Stimulated activated CD8-positive, alpha-beta memory T cell treated with anti-CD3 and anti-CD28 coated beads, Interleukin-12 subunit alpha, Interleukin-12 subunit beta, amount 100 ng/mL, for 24 hours (primary cell): Measurements from ENCODE around the gene CISTR.
A peak's percentile ranks its signal among the peaks of the same experiment; 100 is the strongest.
"Not testable (repeated sequence)": the region's sequence is repeated elsewhere in the genome, so short reads cannot be mapped to it uniquely, and the experiment has no call there.

Experiments used
- DNase-seq: peaks from one replicate; pipeline ENCODE4 v3.0.0-alpha.2; 2020; ENCODE audit errors: extremely low read depth

CISTR gene

DNA sequence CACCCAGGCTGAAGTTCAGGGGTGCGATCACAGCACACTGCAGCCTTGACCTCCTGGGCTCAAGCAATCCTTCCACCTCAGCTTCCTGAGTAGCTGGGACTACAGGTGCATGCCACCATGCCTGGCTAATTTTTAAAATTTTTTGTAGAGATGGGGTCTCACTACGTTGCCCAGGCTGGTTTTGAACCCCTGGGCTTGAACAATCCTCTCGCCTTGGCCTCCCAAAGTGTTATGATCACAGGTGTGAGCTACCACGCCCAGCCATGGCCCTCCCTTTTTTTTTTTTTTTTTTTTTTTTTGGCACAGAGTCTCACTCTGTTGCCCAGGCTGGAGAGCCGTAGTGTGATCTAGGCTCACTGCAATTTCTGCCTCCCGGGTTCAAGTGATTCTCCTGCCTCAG, 33.2 kb downstream of the CISTR start:
- not testable (repeated sequence) for DNase-seq

DNA sequence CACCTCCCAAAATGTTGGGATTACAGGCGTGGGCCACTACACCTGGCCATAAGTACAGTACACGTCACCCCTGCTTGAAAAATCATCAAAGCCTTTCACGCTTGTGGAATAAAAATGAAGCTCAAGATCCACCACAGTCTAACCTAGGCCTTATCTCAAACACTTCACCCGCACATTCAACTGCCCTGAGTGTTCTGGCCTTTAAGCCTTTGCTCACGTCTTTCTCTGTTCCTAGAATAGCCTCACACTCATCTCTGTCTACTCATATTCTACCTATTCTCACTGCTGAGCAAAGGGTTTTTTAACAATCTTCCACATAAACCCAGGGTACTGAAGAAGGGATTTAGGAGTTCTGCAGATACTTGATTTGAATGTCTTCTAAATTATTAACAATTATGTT, 34.5 kb downstream of the CISTR start:
- DNase-seq = no peak

GRCh38 chr12:53714004-53714403, 37.8 kb downstream of the CISTR start:
- no peak for DNase-seq

GRCh38 chr12:53713516-53713915, 38.3 kb downstream of the CISTR start:
- DNase-seq = no peak

DNA sequence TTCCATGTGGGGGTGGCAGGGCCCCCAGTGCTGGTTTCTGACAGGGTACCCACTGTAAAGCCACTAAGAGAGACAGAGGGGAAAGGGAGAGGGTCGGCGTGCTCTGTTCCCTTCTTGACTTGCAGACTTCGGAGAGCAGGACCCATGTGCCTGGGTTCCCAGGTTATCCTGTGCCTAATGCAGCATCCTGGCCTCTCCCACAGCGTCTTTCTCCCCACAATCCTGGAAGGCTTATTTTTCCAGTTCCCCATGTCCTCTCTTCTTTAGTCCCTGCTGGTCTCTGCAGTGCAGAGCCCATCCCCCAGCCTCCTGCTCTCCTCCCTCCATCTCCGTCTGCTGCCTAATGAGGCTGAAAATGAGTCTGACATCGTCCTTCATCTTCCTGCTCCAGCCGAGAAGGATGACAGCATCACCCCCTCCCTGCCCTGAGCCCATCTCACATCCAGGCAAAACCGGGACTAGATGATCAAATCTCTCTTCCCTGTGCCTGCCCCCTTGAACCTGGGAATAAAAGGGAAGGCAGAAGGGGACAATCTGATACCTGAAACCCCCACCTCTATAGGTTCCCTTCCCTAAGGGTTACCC, 39.6 kb downstream of the CISTR start:
- DNase-seq = no peak

GRCh38 chr12:53710091-53710490, 41.7 kb downstream of the CISTR start:
- no peak for DNase-seq

DNA sequence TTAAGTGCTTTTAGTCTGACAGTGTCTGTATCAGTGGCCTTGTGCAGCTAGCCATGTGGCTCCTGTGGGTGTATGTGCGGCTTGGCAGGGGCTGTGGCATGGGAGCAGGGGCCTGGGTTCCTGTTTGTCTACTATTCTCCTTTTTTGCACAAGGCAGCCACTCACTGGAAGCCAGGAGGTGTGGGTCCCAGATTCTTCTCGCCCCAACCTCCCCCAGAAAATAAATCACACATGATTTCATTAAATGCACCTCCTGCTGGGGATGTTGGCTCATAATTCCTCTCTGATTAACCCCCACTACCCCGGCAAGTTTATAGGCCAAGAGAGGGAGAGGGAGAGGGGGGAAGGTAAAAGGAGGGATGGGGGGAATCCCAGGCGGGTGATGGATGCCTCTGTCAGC, 42.1 kb downstream of the CISTR start:
- no peak for DNase-seq

- DNase-seq = no peak
Observed at GRCh38 chr12:53706080-53706479, 45.7 kb downstream of the CISTR start.

DNA sequence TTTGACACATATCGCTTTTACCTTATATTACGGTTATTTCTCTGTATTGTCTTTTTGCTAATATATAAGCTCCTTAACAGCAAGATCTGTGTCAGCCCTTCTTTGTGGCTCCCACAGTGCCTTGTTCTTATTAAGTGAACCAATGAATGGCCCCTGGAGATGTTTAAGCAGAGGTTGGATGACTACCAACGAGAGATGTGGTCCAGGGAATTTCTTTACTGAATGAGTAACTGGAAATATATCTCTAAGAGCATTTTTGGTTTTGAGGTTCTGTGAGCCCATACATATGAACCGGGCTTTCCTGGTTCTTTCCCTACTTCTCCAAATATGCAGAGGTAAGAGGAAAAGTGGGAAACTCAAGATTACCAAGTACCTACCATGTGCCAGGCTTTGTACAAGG, 48.0 kb downstream of the CISTR start:
- DNase-seq = no peak

- DNase-seq = peak; percentile 34
Observed at GRCh38 chr12:53701518-53702264, 50.1 kb downstream of the CISTR start.

DNA sequence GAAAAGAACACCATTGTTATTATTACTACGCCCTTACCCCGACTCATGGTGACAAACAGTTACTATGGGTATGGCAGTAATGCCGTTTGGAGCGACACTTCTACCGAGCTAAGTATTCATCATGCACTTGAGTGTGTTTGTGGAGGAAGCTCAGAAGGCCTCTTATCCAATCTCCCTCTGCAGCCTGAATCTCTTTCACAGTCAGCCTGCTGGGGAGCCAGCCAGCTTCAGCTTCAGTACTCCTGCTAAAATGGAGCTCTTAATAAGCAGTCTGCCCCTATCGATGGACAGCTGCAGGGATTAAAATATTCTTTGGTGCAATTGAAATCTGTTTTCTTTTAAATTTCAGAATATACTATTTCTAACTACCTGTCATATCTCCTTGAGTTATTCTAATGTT, 51.2 kb downstream of the CISTR start:
- DNase-seq = no peak

DNA sequence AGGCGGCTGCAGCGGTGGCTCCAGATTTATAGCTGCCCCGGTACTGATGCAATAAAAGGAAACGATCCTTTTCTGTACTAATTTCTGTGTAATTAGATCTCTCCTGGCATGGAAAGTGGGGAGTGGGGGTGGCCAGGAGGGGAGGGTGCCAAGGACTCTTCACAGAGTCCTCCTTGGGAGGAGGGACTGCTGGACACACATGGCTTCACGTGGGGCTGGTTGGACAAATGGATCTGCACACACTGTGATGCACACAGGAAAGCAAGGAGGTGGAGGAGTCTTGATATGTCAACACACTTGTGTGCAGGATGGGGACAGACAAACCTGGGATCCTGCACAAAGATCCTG, 52.1 kb downstream of the CISTR start:
- no peak for DNase-seq

DNA sequence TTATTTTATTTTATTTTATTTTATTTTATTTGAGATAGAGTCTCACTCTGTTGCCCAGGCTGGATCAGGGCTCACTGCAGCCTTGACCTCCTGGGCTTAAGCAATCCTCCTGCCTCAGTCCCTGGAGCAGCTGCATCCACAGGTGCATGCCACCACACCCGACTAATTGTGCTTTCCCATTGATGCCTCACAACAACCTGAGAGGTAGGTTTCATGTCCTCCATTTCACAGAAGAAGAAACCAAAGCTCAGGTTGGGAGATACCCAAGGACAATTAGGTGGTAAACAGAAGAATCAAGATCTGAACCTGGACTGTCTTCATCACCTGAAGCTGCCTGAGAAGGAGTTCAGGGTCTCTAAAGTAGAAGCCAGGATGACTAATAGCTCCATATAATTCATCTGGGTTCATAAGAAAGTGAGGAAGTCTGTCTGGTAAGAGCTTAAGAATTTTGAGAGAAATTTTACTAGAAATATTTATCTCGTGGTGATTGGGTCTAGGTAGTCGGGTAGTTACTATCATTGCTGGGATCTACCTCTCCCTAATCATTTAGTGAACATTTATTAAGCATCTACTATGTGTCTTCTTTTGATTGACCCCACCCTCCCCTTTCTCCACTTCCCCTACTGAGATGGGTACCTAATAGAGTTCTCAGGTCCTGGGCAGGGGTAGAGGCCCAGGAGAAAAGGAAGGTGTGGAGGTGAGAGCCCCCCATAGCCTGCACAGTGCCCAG, 52.7 kb downstream of the CISTR start:
- DNase-seq = no peak

DNA sequence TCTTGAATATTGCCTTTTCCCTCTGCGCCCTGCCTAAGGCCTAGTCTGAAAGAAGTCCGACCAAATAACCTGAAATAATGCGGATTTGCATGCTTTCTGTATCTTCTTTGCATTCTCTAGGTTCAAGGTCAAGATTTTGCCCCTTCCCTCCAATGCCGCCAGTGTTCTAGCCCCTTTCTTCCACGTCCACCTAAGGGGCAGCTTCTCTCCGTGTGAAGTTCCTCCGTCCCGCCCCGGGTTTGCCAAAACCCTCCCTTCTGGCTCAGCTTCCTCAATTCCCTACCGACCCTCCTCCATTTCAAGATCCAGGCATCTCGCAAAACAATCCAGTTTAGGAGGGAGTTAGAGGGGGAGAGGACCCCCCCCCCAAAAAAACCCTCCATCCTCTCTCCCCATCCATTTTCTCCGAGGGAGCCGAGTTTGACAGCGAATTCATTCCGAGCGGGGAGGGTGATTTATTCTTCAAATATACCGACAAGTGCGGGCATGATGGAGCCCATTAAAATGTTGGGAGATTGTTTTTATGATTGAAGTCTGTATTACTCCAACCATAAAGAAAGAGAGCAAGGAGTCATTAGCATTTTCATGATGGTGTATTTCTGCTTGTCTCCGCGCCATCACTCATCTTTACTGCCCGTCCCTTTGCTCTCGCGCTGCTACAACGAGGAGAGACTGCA, 55.0 kb downstream of the CISTR start:
- DNase-seq = no peak
